H1 (cell line): ENCODE measurements around the gene CAPZA3. TPM values are rescaled to one million over a fixed set of nuclear protein-coding genes. Genes with fewer than 3 reads are reported as not detected.

Experiments used
- ASH2L ChIP-seq: fragments of 200-600, 300-600 bp; sonication (generic); IDR thresholded peaks from one replicate; pipeline ENCODE4 v1.7.1; 2017; ENCODE audit warnings: low read length
- BRCA1 ChIP-seq: IDR thresholded peaks from 2 replicates; pipeline ENCODE4 v1.6.1; 2012; ENCODE audit warnings: low read depth, low read length, improper control_type of control experiment
- CHD2 ChIP-seq: IDR thresholded peaks from 2 replicates; pipeline ENCODE4 v1.6.1; 2012; ENCODE audit warnings: low read length, improper control_type of control experiment
- NANOG ChIP-seq: IDR thresholded peaks from 2 replicates; pipeline ENCODE4 v1.6.1; 2011; ENCODE audit warnings: low read length, low read depth, mild to moderate bottlenecking, inconsistent platforms; ENCODE audit not compliant: insufficient read depth, poor library complexity, severe bottlenecking
- polyA plus RNA-seq, 7 experiments: library from polyadenylated mRNA; depleted of rRNA in 3 of 7; stranded (reverse) in 5 of 7; unstranded in 2 of 7; fragments of >200 nt in 5 of 7; fragments of 200-250 nt in 2 of 7; gene quantifications; 1 replicate in 5 of 7; 2 replicates in 1 of 7; 4 replicates in 1 of 7; pipeline versions ENCODE4 v1.2.1 to v1.2.3, GENCODE V29; 2011 to 2013; ENCODE audit warnings: missing spikeins in 2 of 7, mixed read lengths in 2 of 7
- total RNA-seq: library from RNA; stranded (reverse); fragmentation: NEBNext Ultra II Directional; extraction: Animal tissue kit (Norgen Biotek cat#: 25700); gene quantifications from 2 replicates; pipeline ENCODE4 v1.2.1, GENCODE V29; 2021

Gene CAPZA3
- total and polyA plus RNA-seq, 2 of the 8 experiments (the other 6 are each of a cell fraction or from before 2014, with no cell fraction given) = not detected

DNA sequence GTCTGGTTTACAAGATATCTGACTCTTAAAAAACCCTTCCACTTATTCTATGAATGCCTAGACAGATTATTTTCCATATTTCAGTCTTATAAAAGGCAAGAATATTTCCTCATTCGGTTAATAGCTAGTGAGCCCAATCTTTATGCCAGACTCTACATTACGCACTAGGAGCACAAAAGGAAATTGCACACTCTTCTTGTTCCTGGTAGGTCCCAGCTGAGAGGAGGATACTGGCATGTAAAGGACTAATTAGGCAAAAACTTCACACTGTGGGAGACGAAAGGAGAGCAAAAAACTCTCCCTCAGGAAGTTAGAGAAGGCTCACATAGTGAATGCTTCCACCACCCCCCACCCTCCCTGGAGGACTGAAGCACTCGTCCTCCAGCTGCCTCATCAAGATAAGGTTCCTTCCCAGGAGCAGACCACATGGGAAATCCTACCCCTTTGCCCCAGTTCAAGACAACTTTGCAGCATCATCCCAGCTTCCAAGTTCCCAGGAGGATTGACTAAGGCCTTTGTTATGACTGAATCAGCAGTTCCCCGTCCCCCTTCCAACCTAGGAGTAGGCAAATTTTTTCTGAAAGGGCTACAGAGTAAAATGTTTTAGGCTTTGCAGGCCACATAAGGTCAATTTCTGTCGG lies 14.5 kb downstream of the CAPZA3 start (continued):
- TF ChIP-seq ASH2L (no peak), BRCA1 (no peak), CHD2 (no peak), NANOG (no peak)
